Measurements from ENCODE around the gene UBE3B.

DNA sequence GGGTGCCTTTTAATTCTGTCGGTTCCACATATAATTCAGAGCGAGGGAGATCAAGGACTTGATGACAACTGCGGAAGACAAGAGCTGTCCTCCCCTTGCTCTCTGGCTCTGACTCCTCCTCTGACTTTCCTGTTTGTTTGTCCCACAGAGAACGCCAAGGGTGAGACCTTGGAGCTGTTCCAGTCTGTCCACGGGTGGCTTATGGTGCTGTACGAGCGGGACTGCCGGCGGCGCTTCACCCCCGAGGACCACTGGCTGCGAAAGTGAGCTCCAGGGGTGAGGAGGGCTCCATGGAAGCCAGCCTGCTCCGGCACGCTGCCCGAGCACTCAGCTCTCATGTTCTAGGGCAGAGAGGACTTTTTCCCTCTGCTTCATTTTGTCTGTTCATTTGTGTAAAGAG is 32.8 kb downstream of the UBE3B start:
- TF ChIP-seq, protein P1, sequence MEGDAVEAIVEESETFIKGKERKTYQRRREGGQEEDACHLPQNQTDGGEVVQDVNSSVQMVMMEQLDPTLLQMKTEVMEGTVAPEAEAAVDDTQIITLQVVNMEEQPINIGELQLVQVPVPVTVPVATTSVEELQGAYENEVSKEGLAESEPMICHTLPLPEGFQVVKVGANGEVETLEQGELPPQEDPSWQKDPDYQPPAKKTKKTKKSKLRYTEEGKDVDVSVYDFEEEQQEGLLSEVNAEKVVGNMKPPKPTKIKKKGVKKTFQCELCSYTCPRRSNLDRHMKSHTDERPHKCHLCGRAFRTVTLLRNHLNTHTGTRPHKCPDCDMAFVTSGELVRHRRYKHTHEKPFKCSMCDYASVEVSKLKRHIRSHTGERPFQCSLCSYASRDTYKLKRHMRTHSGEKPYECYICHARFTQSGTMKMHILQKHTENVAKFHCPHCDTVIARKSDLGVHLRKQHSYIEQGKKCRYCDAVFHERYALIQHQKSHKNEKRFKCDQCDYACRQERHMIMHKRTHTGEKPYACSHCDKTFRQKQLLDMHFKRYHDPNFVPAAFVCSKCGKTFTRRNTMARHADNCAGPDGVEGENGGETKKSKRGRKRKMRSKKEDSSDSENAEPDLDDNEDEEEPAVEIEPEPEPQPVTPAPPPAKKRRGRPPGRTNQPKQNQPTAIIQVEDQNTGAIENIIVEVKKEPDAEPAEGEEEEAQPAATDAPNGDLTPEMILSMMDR (IDR thresholded peaks at IDR 0.05; ENCODE audit: poor library complexity), result no peak
- TF ChIP-seq EZH2phosphoT487 (IDR thresholded peaks at IDR 0.05; ENCODE audit: low read depth, severe bottlenecking, unreplicated experiment), result no peak
- no peak for TF ChIP-seq EZH2 (IDR thresholded peaks at IDR 0.05; ENCODE audit: borderline replicate concordance)

All from hepatocyte (in vitro differentiated cells).